Measurements from ENCODE around the gene ZNF136. TPM values are rescaled to one million over a fixed set of nuclear protein-coding genes. Genes with fewer than 3 reads are reported as not detected.

ZNF136 gene
- total and polyA plus RNA-seq, 5 experiments from 2014 or later: 17.8 to 32.4 (median 22.6) TPM

DNA sequence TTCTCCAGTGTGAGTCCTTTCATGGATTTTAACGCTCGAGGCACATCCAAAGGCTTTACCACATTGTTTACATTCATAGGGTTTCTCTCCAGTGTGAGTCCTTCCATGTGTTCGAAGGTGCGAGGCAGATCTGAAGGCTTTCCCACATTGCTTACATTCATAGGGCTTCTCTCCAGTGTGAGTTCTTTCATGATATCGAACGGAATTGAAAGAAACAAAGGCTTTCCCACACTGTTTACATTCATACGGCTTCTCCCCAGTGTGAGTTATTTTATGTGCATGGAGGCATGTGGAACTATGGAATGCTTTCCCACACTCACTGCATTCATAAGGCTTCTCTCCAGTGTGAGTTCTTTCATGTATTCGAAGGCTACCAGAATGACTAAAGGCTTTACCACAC lies 17.5 kb upstream of the ZNF136 start:
- Mint-ChIP-seq H3K27me3 (no peaks in the 10 kb centered on the region), H3K36me3 (peaks cover 25 to 33% (median 33%) of the 10 kb centered on the region in 3 donors), H3K4me3 (no peak overlapping the region), H3K27ac (no peak overlapping the region), H3K4me1 (peaks cover 9 to 16% (median 11%) of the 10 kb centered on the region in 4 donors), H3K9me3 (peaks cover 0 to 27% (median 14%) of the 10 kb centered on the region in 9 donors)
- POLR2A ChIA-PET: no interaction called here
- no peak for ATAC-seq
- DNase-seq: no peak

GRCh38 chr19:12155324-12155860 lies 7.5 kb upstream of the ZNF136 start:
- Mint-ChIP-seq H3K4me3 (peak overlapping the region; percentile 68 to 91 (median 84)), H3K27me3 (peaks cover 0 to 3% (median 0%) of the 10 kb centered on the region in 5 donors), H3K36me3 (peaks cover 3 to 11% (median 9%) of the 10 kb centered on the region in 3 donors), H3K9me3 (peaks cover 0 to 2% (median 0%) of the 10 kb centered on the region in 9 donors), H3K4me1 (peaks cover 8 to 26% (median 19%) of the 10 kb centered on the region in 4 donors), H3K27ac (peak overlapping the region in 9 of 10 donors; percentile 16 to 76 (median 53))
- POLR2A ChIA-PET: interaction anchor here (0.6 to 1.2 kb wide), 3 partner anchors 9 to 177 kb away, joined by 4 to 6 read pairs (median 5); no protein-coding TSS in a partner anchor
- ATAC-seq (peak; percentile 31), DNase-seq (no peak)

GRCh38 chr19:12156223-12157058 lies 6.5 kb upstream of the ZNF136 start, which contains the start of gene ZNF625:
ZNF625 (minus strand) TSS chr19:12156734; CDS start chr19:12156558, 176 bp downstream.
- Mint-ChIP-seq H3K27me3 (peaks cover 0 to 3% (median 0%) of the 10 kb centered on the region in 5 donors), H3K4me1 (peaks cover 8 to 26% (median 19%) of the 10 kb centered on the region in 4 donors), H3K4me3 (peak within 1 kb of the TSS; percentile 68 to 91 (median 85)), H3K36me3 (peaks cover 0 to 7% (median 4%) of the 10 kb centered on the region in 3 donors), H3K27ac (peak within 1 kb of the TSS; percentile 6 to 90 (median 80)), H3K9me3 (peaks cover 0 to 2% (median 0%) of the 10 kb centered on the region in 9 donors)
- peak; percentile 37 to 62 for ATAC-seq
- POLR2A ChIA-PET: interaction anchor here (0.6 to 1.5 kb wide), 8 partner anchors 16 to 572 kb away, joined by 3 to 8 read pairs (median 4); partner anchors contain the start of genes ZNF20, ZNF441, ZNF491 and ZNF563
- peak in 5 of 10 donors; percentile 9 to 24 (median 16) for DNase-seq

GRCh38 chr19:12159773-12160414 lies 3.0 kb upstream of the ZNF136 start:
- H3K9me3 Mint-ChIP-seq: no peaks in the 10 kb centered on the region
- H3K27me3 Mint-ChIP-seq: peaks cover 0 to 3% (median 0%) of the 10 kb centered on the region in 5 donors
- POLR2A ChIA-PET: interaction anchor here (0.8 to 1.4 kb wide), 4 partner anchors 9 to 271 kb away, joined by 3 to 4 read pairs (median 3); no protein-coding TSS in a partner anchor
- peak overlapping the region in 3 of 10 donors; percentile 11 to 40 (median 20) for H3K4me3 Mint-ChIP-seq
- peaks cover 0 to 4% (median 0%) of the 10 kb centered on the region in 3 donors for H3K36me3 Mint-ChIP-seq
- peaks cover 16 to 38% (median 36%) of the 10 kb centered on the region in 4 donors for H3K4me1 Mint-ChIP-seq
- H3K27ac Mint-ChIP-seq: peak overlapping the region in 1 of 10 donors; percentile 15
- peak in 1 of 10 donors; percentile 11 for DNase-seq
- no peak for ATAC-seq

DNA sequence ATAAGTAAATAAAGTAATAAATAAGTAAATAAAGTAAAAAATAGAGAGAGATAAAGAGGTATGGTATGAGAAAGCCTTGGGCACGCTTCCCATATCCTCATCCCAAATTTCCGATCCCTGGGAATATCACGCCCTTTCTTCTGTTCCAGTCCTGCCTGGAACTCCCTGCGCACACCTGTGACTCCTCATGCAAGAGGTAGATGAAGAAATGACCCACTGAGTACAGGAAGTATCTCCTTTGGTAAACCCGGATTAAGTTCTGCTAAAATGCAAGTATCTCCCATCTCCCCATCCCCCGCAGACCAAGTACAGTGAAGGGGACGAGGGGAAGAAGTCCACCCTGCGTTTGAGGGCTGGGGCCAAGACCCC lies 399 bp upstream of the ZNF136 start:
- Mint-ChIP-seq H3K27me3 (no peaks in the 10 kb centered on the region), H3K27ac (peak overlapping the region; percentile 96 to 99 (median 98)), H3K4me3 (peak overlapping the region; percentile 89 to 100 (median 97)), H3K4me1 (peaks cover 18 to 49% (median 48%) of the 10 kb centered on the region in 4 donors), H3K9me3 (no peaks in the 10 kb centered on the region), H3K36me3 (peaks cover 0 to 18% (median 0%) of the 10 kb centered on the region in 3 donors)
- POLR2A ChIA-PET: interaction anchor here (0.7 to 2.2 kb wide), 15 partner anchors 12 to 425 kb away, joined by 3 to 23 read pairs (median 4); partner anchors contain the start of genes ZNF20, ZNF44, ZNF443 and ZNF563
- no peak for DNase-seq
- ATAC-seq: peak in 1 of 2 donors; percentile 4

DNA sequence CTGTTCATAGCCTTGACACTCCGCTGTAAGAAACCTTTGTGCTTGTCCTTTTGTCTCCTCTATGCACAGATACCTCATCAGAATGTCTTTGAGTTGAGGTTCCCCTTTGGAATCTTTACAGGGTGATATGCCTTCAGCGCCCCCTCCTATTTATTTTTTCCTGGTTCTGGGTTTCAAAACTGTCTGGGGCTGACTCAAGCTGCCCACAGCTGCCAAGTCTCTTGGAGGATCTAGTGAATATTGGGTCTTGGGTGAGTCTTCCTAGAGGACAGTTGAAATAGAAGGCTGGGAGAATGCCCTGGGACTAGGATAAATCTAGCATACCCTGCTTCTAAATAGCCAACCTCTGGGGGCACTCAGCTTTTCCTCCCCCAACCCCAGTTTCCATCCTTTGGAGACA lies 930 bp downstream of the ZNF136 start:
- Mint-ChIP-seq H3K4me3 (peak overlapping the region; percentile 93 to 100 (median 96)), H3K27ac (peak overlapping the region; percentile 83 to 99 (median 97)), H3K4me1 (peaks cover 18 to 54% (median 52%) of the 10 kb centered on the region in 4 donors), H3K9me3 (no peaks in the 10 kb centered on the region), H3K36me3 (peaks cover 0 to 28% (median 0%) of the 10 kb centered on the region in 3 donors), H3K27me3 (no peaks in the 10 kb centered on the region)
- POLR2A ChIA-PET: interaction anchor here (1.2 to 2.2 kb wide), 11 partner anchors 9 to 332 kb away, joined by 3 to 23 read pairs (median 7); partner anchors contain the start of genes ZNF44, ZNF563, ZNF700 and ZNF763
- DNase-seq (no peak), ATAC-seq (no peak)

DNA sequence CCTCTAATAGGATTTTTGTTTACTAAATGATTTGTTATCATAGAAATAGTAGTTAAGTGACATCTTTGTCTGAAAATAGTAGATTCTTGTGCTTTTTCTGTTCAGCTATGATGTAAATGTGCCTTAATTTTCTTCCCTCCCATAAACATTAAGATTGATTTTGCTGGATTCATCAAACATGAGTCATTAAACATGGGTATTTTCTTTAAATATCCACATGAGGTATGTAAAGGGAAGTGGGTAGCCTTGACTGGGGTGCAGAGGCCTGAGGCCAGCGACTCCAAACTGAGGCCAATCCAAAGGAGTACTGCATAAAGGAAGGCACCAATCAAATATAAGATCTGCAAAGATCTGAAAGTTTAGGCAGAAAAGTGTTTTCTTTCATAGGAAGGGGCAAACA lies 3.7 kb downstream of the ZNF136 start:
- H3K27ac Mint-ChIP-seq: peak overlapping the region in 8 of 10 donors; percentile 39 to 85 (median 60)
- H3K36me3 Mint-ChIP-seq: peaks cover 0 to 52% (median 6%) of the 10 kb centered on the region in 3 donors
- DNase-seq (no peak), ATAC-seq (no peak)
- no peaks in the 10 kb centered on the region for H3K27me3 Mint-ChIP-seq
- POLR2A ChIA-PET: no interaction called here
- H3K4me3 Mint-ChIP-seq: peak overlapping the region in 2 of 10 donors; percentile 16 to 21
- peaks cover 21 to 69% (median 59%) of the 10 kb centered on the region in 4 donors for H3K4me1 Mint-ChIP-seq
- H3K9me3 Mint-ChIP-seq: no peaks in the 10 kb centered on the region

DNA sequence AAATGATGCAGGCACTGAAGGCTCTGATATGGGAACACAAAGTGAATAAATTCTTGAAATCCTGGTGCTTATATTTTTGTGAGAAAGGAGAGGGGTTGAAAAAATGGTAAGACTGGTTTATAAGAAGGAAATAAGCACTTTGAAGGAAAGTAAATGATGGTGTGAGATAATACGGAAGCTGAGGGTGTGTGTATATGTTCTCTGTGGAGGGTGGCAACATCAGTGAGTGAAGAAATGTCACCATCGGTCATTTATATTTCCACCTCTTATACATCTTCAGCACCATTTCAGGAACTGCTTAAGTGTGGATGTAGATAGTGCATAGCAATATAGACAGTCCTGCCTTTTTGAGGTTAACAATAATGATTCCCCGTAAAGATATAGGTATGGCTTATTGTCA lies 17.5 kb downstream of the ZNF136 start:
- Mint-ChIP-seq H3K36me3 (peaks cover 46 to 96% (median 81%) of the 10 kb centered on the region in 3 donors), H3K4me1 (peaks cover 14 to 42% (median 19%) of the 10 kb centered on the region in 4 donors), H3K4me3 (peak overlapping the region in 2 of 10 donors; percentile 4), H3K27me3 (no peaks in the 10 kb centered on the region), H3K9me3 (peaks cover 0 to 86% (median 14%) of the 10 kb centered on the region in 9 donors), H3K27ac (no peak overlapping the region)
- ATAC-seq (no peak), DNase-seq (no peak)
- POLR2A ChIA-PET: no interaction called here

GRCh38 chr19:12187625-12188024 lies 24.7 kb downstream of the ZNF136 start:
- H3K4me1 Mint-ChIP-seq: peaks cover 0 to 2% (median 0%) of the 10 kb centered on the region in 4 donors
- peaks cover 59 to 96% (median 85%) of the 10 kb centered on the region in 3 donors for H3K36me3 Mint-ChIP-seq
- H3K4me3 Mint-ChIP-seq: no peak overlapping the region
- H3K27me3 Mint-ChIP-seq: no peaks in the 10 kb centered on the region
- peaks cover 0 to 96% (median 41%) of the 10 kb centered on the region in 9 donors for H3K9me3 Mint-ChIP-seq
- ATAC-seq: no peak
- peak in 2 of 10 donors; percentile 3 to 12 for DNase-seq
- H3K27ac Mint-ChIP-seq: no peak overlapping the region
- POLR2A ChIA-PET: no interaction called here

- peaks cover 0 to 88% (median 13%) of the 10 kb centered on the region in 9 donors for H3K9me3 Mint-ChIP-seq
- H3K4me1 Mint-ChIP-seq: peaks cover 7 to 22% (median 14%) of the 10 kb centered on the region in 4 donors
- H3K36me3 Mint-ChIP-seq: peaks cover 26 to 60% (median 30%) of the 10 kb centered on the region in 3 donors
- H3K4me3 Mint-ChIP-seq: peak overlapping the region; percentile 73 to 94 (median 90)
- DNase-seq: peak; percentile 48 to 92 (median 77)
- H3K27ac Mint-ChIP-seq: peak overlapping the region; percentile 33 to 98 (median 85)
- H3K27me3 Mint-ChIP-seq: no peaks in the 10 kb centered on the region
- peak; percentile 93 to 97 for ATAC-seq
- POLR2A ChIA-PET: interaction anchor here (0.6 to 2.5 kb wide), 5 partner anchors 32 to 170 kb away, joined by 3 to 18 read pairs (median 8); partner anchors contain the start of genes ZNF136, ZNF442 and ZNF563
These were observed 32.2 kb downstream of the ZNF136 start for GRCh38 chr19:12194827-12195731.

- DNase-seq (no peak), ATAC-seq (no peak)
- Mint-ChIP-seq H3K4me1 (peaks cover 12 to 37% (median 24%) of the 10 kb centered on the region in 4 donors), H3K27me3 (no peaks in the 10 kb centered on the region), H3K4me3 (peak overlapping the region in 1 of 10 donors; percentile 42), H3K36me3 (peaks cover 13 to 42% (median 14%) of the 10 kb centered on the region in 3 donors), H3K27ac (no peak overlapping the region), H3K9me3 (peaks cover 0 to 67% (median 13%) of the 10 kb centered on the region in 9 donors)
- POLR2A ChIA-PET: interaction anchor here (0.5 kb wide), 1 partner anchor 73 kb away, joined by 4 read pairs; no protein-coding TSS in a partner anchor
These were observed 35.2 kb downstream of the ZNF136 start for GRCh38 chr19:12198136-12198535.
